Astrocyte (in vitro differentiated cells and primary cell): ENCODE results near the gene PI3. TPM values are rescaled to one million over a fixed set of nuclear protein-coding genes. Genes with fewer than 3 reads are reported as not detected.
"Not testable (repeated sequence)": the region's sequence is repeated elsewhere in the genome, so short reads cannot be mapped to it uniquely, and the experiment has no call there.

ENCODE experiments used
- DNase-seq: peaks from one replicate; pipeline ENCODE4 v3.0.0-alpha.2; 2010; ENCODE audit warnings: low read depth
- FAIRE-seq: peaks from 2 replicates; lab custom pipeline; 2011; peaks lifted over from hg19 to GRCh38; lab: Jason Lieb, UNC
- H2AFZ ChIP-seq: 2 replicates; pipeline ENCODE4 v1.6.0; 2012; ENCODE audit warnings: low read depth, low read length, inconsistent platforms
- H3K27ac ChIP-seq: 2 replicates; pipeline ENCODE4 v1.5.1; 2011; ENCODE audit warnings: low read depth, low read length, inconsistent platforms
- H3K27me3 ChIP-seq: 2 replicates; pipeline ENCODE4 v1.6.0; 2011; ENCODE audit warnings: low read length, inconsistent platforms; ENCODE audit not compliant: insufficient read depth
- H3K36me3 ChIP-seq: 2 replicates; pipeline ENCODE4 v1.5.1; 2011; ENCODE audit warnings: low read length, inconsistent platforms; ENCODE audit not compliant: insufficient read depth
- H3K4me1 ChIP-seq: 2 replicates; pipeline ENCODE4 v1.5.1; 2011; ENCODE audit warnings: low read length, inconsistent platforms; ENCODE audit not compliant: insufficient read depth
- H3K4me2 ChIP-seq: 2 replicates; pipeline ENCODE4 v1.6.0; 2012; ENCODE audit warnings: low read length, inconsistent platforms
- H3K4me3 ChIP-seq: 2 replicates; pipeline ENCODE4 v1.5.1; 2011; ENCODE audit warnings: low read depth, mild to moderate bottlenecking, low read length, inconsistent platforms; ENCODE audit not compliant: insufficient read depth
- H3K79me2 ChIP-seq: 2 replicates; pipeline ENCODE4 v1.6.0; 2012; ENCODE audit warnings: mild to moderate bottlenecking, low read length, inconsistent platforms; ENCODE audit not compliant: insufficient read depth
- H3K9ac ChIP-seq: 2 replicates; pipeline ENCODE4 v1.6.0; 2012; ENCODE audit warnings: mild to moderate bottlenecking, low read length, inconsistent platforms
- H3K9me3 ChIP-seq: 2 replicates; pipeline ENCODE4 v1.5.1; 2012; ENCODE audit warnings: low read depth, mild to moderate bottlenecking, low read length, inconsistent platforms; ENCODE audit not compliant: insufficient read depth
- H4K20me1 ChIP-seq: 2 replicates; pipeline ENCODE4 v1.6.0; 2012; ENCODE audit warnings: low read length, inconsistent platforms; ENCODE audit not compliant: insufficient read depth
- H3K27ac Mint-ChIP-seq: one replicate; pipeline ENCODE4 v1.8.0; 2021; ENCODE audit warnings: mild to moderate bottlenecking, mixed read lengths; ENCODE audit not compliant: unreplicated experiment
- H3K27me3 Mint-ChIP-seq: one replicate; pipeline ENCODE4 v1.8.0; 2021; ENCODE audit warnings: low read depth, mixed read lengths; ENCODE audit not compliant: unreplicated experiment
- H3K36me3 Mint-ChIP-seq: one replicate; pipeline ENCODE4 v1.8.0; 2021; ENCODE audit warnings: low read depth, mixed read lengths; ENCODE audit not compliant: unreplicated experiment
- H3K4me1 Mint-ChIP-seq: one replicate; pipeline ENCODE4 v1.8.0; 2021; ENCODE audit warnings: low read depth, mixed read lengths; ENCODE audit not compliant: unreplicated experiment
- H3K4me3 Mint-ChIP-seq: one replicate; pipeline ENCODE4 v1.8.0; 2021; ENCODE audit warnings: mild to moderate bottlenecking, moderate library complexity, mixed read lengths; ENCODE audit not compliant: unreplicated experiment
- H3K9me3 Mint-ChIP-seq: one replicate; pipeline ENCODE4 v1.8.0; 2021; ENCODE audit warnings: mild to moderate bottlenecking, mixed read lengths; ENCODE audit not compliant: unreplicated experiment
- CTCF ChIP-seq: IDR thresholded peaks from 2 replicates; pipeline ENCODE4 v1.5.1; 2011; ENCODE audit warnings: low read depth, mild to moderate bottlenecking, inconsistent platforms, low read length, moderate library complexity; ENCODE audit not compliant: insufficient read depth
- EZH2 ChIP-seq: IDR thresholded peaks from 2 replicates; pipeline ENCODE4 v1.6.1; 2012; ENCODE audit warnings: mild to moderate bottlenecking, low read length, inconsistent platforms; ENCODE audit not compliant: insufficient read depth
- total RNA-seq: library from RNA; stranded (reverse); gene quantifications from 2 replicates; pipeline ENCODE4 v1.2.1, GENCODE V29; 2021

The PI3 gene
- total RNA-seq, 1 donor from 2014 or later: not detected

GRCh38 chr20:45153147-45153546 lies 21.6 kb upstream of the PI3 start:
- Mint-ChIP-seq H3K4me1 (no peaks in the 10 kb centered on the region), H3K36me3 (no peaks in the 10 kb centered on the region), H3K27ac (no peak overlapping the region), H3K4me3 (no peak overlapping the region), H3K9me3 (peaks cover 3% of the 10 kb centered on the region), H3K27me3 (peaks cover 11% of the 10 kb centered on the region)
- H3K27me3 ChIP-seq: no peaks in the 10 kb centered on the region
- no peaks in the 10 kb centered on the region for H3K36me3 ChIP-seq
- no peak overlapping the region for H3K4me3 ChIP-seq
- H3K4me2 ChIP-seq: no peak overlapping the region
- TF ChIP-seq EZH2 (no peak), CTCF (no peak)
- DNase-seq: no peak
- no peak overlapping the region for H3K9ac ChIP-seq
- no peak overlapping the region for H3K27ac ChIP-seq
- no peaks in the 10 kb centered on the region for H3K4me1 ChIP-seq
- no peak for FAIRE-seq
- no peaks in the 10 kb centered on the region for H4K20me1 ChIP-seq
- H3K79me2 ChIP-seq: no peaks in the 10 kb centered on the region
- H3K9me3 ChIP-seq: no peaks in the 10 kb centered on the region
- H2AFZ ChIP-seq: no peak overlapping the region

GRCh38 chr20:45153752-45154151 lies 20.9 kb upstream of the PI3 start:
- H3K36me3 ChIP-seq: no peaks in the 10 kb centered on the region
- H3K9ac ChIP-seq: no peak overlapping the region
- no peaks in the 10 kb centered on the region for H3K27me3 ChIP-seq
- H3K4me3 Mint-ChIP-seq: no peak overlapping the region
- no peak overlapping the region for H3K4me3 ChIP-seq
- no peak overlapping the region for H3K4me2 ChIP-seq
- DNase-seq (no peak), FAIRE-seq (no peak)
- H3K4me1 ChIP-seq: no peaks in the 10 kb centered on the region
- H2AFZ ChIP-seq: no peak overlapping the region
- TF ChIP-seq CTCF (no peak), EZH2 (no peak)
- H3K36me3 Mint-ChIP-seq: no peaks in the 10 kb centered on the region
- H3K27ac ChIP-seq: no peak overlapping the region
- H3K4me1 Mint-ChIP-seq: no peaks in the 10 kb centered on the region
- no peak overlapping the region for H3K27ac Mint-ChIP-seq
- H3K9me3 ChIP-seq: no peaks in the 10 kb centered on the region
- H3K27me3 Mint-ChIP-seq: peaks cover 10% of the 10 kb centered on the region
- no peaks in the 10 kb centered on the region for H4K20me1 ChIP-seq
- H3K79me2 ChIP-seq: no peaks in the 10 kb centered on the region
- H3K9me3 Mint-ChIP-seq: peaks cover 3% of the 10 kb centered on the region

- TF ChIP-seq CTCF: no peak
- TF ChIP-seq EZH2: no peak
- DNase-seq (no peak), FAIRE-seq (no peak)
- Histone ChIP-seq H3K4me2 (no peak overlapping the region), H3K27ac (no peak overlapping the region), H3K9me3 (no peaks in the 10 kb centered on the region), H3K4me1 (no peaks in the 10 kb centered on the region), H3K36me3 (no peaks in the 10 kb centered on the region), H2AFZ (no peak overlapping the region), H3K79me2 (no peaks in the 10 kb centered on the region), H3K27me3 (no peaks in the 10 kb centered on the region), H3K4me3 (no peak overlapping the region), H3K9ac (no peak overlapping the region), H4K20me1 (no peaks in the 10 kb centered on the region)
- Mint-ChIP-seq H3K36me3 (no peaks in the 10 kb centered on the region), H3K27me3 (peaks cover 7% of the 10 kb centered on the region), H3K9me3 (peaks cover 6% of the 10 kb centered on the region), H3K4me3 (no peak overlapping the region), H3K27ac (no peak overlapping the region), H3K4me1 (no peaks in the 10 kb centered on the region)
Observed at GRCh38 chr20:45154183-45154582, 20.5 kb upstream of the PI3 start.

- not testable (repeated sequence) for H4K20me1 ChIP-seq, H3K36me3 Mint-ChIP-seq, H3K9me3 Mint-ChIP-seq, H3K4me3 ChIP-seq, H3K27ac ChIP-seq, H3K4me1 ChIP-seq, H3K4me2 ChIP-seq, H3K27me3 ChIP-seq, DNase-seq, H3K36me3 ChIP-seq, H3K9me3 ChIP-seq, H3K27ac Mint-ChIP-seq, H2AFZ ChIP-seq, H3K4me1 Mint-ChIP-seq, H3K4me3 Mint-ChIP-seq, H3K27me3 Mint-ChIP-seq, FAIRE-seq, H3K9ac ChIP-seq, H3K79me2 ChIP-seq
Observed at GRCh38 chr20:45154794-45155193, 19.9 kb upstream of the PI3 start.
